GM12878 (cell line): ENCODE results near the gene CCDC187. TPM values are rescaled to one million over a fixed set of nuclear protein-coding genes. Genes with fewer than 3 reads are reported as not detected.

Source experiments
- ATAC-seq: fragments of 200-7000 bp; cut with Tn5 transposase; 3 replicates; pipeline ENCODE4 v1.9.1; 2020; ENCODE audit warnings: mild to moderate bottlenecking, moderate library complexity
- BruUV-seq: library from RNA; stranded (reverse); fragments of 400-500 nt; replicated peaks from 2 replicates; lab custom pipeline; 2021; lab: Mats Ljungman, UMichigan
- CTCF ChIA-PET: fragments of 300-600 bp; sonication (Branson Sonifier 250); formaldehyde crosslinking; extraction: SDS; loops from one replicate; lab custom pipeline; 2021; ENCODE audit warnings: inconsistent platforms; lab: Yijun Ruan, JAX
- POLR2A ChIA-PET: fragments of 350-600 bp; formaldehyde crosslinking; extraction: SDS; loops from one replicate; lab custom pipeline; 2021; ENCODE audit warnings: inconsistent platforms; lab: Charles Lee
- RAD21 ChIA-PET: fragments of 300-600 bp; sonication (Branson Sonifier 250); formaldehyde crosslinking; loops from one replicate; lab custom pipeline; 2023; ENCODE audit warnings: antibody characterized with exemption; ENCODE audit not compliant: unreplicated experiment; lab: Charles Lee
- SMC1A ChIA-PET: fragments of 300-600 bp; sonication (Branson Sonifier 250); formaldehyde crosslinking; loops from one replicate; lab custom pipeline; 2023; ENCODE audit not compliant: unreplicated experiment, uncharacterized antibody; lab: Charles Lee
- DNase-seq: peaks from one replicate; pipeline ENCODE4 v3.0.0-alpha.2; 2011; ENCODE audit warnings: low read depth, low spot score
- FAIRE-seq: peaks from 3 replicates; lab custom pipeline; 2011; peaks lifted over from hg19 to GRCh38; lab: Jason Lieb, UNC
- H2AFZ ChIP-seq: 2 replicates; pipeline ENCODE4 v1.6.0; 2011; ENCODE audit warnings: low read depth, low read length, control low read depth; ENCODE audit not compliant: control insufficient read depth
- H3K27ac ChIP-seq: 2 replicates; pipeline ENCODE4 v1.5.1; 2011; ENCODE audit warnings: control low read depth; ENCODE audit not compliant: control insufficient read depth, insufficient read depth
- H3K27me3 ChIP-seq, 2 experiments: replicated peaks in 1 of 2; 2 replicates each; pipeline versions ENCODE4 v1.6.0 to v1.6.1; 2011; ENCODE audit warnings: low read length in 1 of 2; ENCODE audit not compliant: control insufficient read depth in 2 of 2, insufficient read depth in 2 of 2
- H3K36me3 ChIP-seq, 2 experiments: 2 replicates each; pipeline ENCODE4 v1.5.1; 2011; ENCODE audit warnings: low read length in 1 of 2; ENCODE audit not compliant: control insufficient read depth in 2 of 2, insufficient read depth in 2 of 2
- H3K4me1 ChIP-seq: 2 replicates; pipeline ENCODE4 v1.6.1; 2011; ENCODE audit warnings: mild to moderate bottlenecking, low read length, moderate library complexity, mixed read lengths; ENCODE audit not compliant: control insufficient read depth, insufficient read depth
- H3K4me2 ChIP-seq: 2 replicates; pipeline ENCODE4 v1.6.0; 2011; ENCODE audit warnings: control low read depth; ENCODE audit not compliant: control insufficient read depth, insufficient read depth
- H3K4me3 ChIP-seq: fragments of 200-600 bp; sonication (generic); 2 replicates; pipeline ENCODE4 v1.5.1; 2016
- H3K79me2 ChIP-seq: 2 replicates; pipeline ENCODE4 v1.6.0; 2011; ENCODE audit warnings: low read length; ENCODE audit not compliant: control insufficient read depth, insufficient read depth
- H3K9ac ChIP-seq: 2 replicates; pipeline ENCODE4 v1.8.0; 2011; ENCODE audit warnings: low read length, control low read depth, mixed read lengths; ENCODE audit not compliant: control insufficient read depth, insufficient read depth
- H3K9me3 ChIP-seq: replicated peaks from 3 replicates; pipeline ENCODE4 v1.5.1; 2011; ENCODE audit warnings: mild to moderate bottlenecking, low read length; ENCODE audit not compliant: control insufficient read depth, insufficient read depth
- H4K20me1 ChIP-seq: 2 replicates; pipeline ENCODE4 v1.6.0; 2011; ENCODE audit not compliant: control insufficient read depth, insufficient read depth
- E2F8 ChIP-seq: fragments of 450-650 bp; IDR thresholded peaks from 2 replicates; pipeline ENCODE4 v1.6.1; 2018; ENCODE audit warnings: mild to moderate bottlenecking, low read depth, moderate library complexity; ENCODE audit not compliant: partially characterized antibody
- POLR2AphosphoS2 ChIP-seq: IDR thresholded peaks from 2 replicates; pipeline ENCODE4 v1.6.1; 2011; ENCODE audit warnings: low read depth, mild to moderate bottlenecking, low read length, improper control_type of control experiment, moderate library complexity
- RAD21 ChIP-seq: IDR thresholded peaks from 2 replicates; pipeline ENCODE4 v1.6.1; 2011; ENCODE audit warnings: mild to moderate bottlenecking, low read depth, low read length, moderate library complexity; ENCODE audit not compliant: insufficient read depth
- ZSCAN29 ChIP-seq: fragments of 450-650 bp; IDR thresholded peaks from 2 replicates; pipeline ENCODE4 v1.6.1; 2017; ENCODE audit warnings: mild to moderate bottlenecking, moderate library complexity
- WGBS: methylation state at CpG from one replicate; pipeline ENCODE4 v1.1.6; 2016; ENCODE audit warnings: low lambda C conversion rate; ENCODE audit not compliant: insufficient replicate concordance, insufficient coverage; ENCODE audit errors: missing lambda C conversion rate; 5-methylcytosine and 5-hydroxymethylcytosine counted together
- in situ Hi-C: fragments of 300-500 bp; cut with MboI; formaldehyde crosslinking; loops from 9 replicates; pipeline ENCODE4 v1.14.3; 2018; ENCODE audit warnings: mixed read lengths
- intact Hi-C: fragments of 100-400 bp; cut with micrococcal nuclease; formaldehyde crosslinking; loops from one replicate; pipeline ENCODE4 v1.14.2; 2022; ENCODE audit not compliant: unreplicated experiment
- polyA plus RNA-seq, 11 experiments: library from polyadenylated mRNA; depleted of rRNA in 4 of 11; unstranded in 6 of 11; stranded (reverse) in 5 of 11; fragments of >200 nt; fragmentation: Nextera tagmentation in 4 of 11; fragmentation: Illumina TruSeq in 1 of 11; extraction: Ambion mirVana in 4 of 11; extraction: Trizol in 1 of 11; gene quantifications; 1 replicate in 1 of 11; 2 replicates in 10 of 11; pipeline versions ENCODE4 v1.2.1 to v1.2.3, GENCODE V29; 2011 to 2016; ENCODE audit warnings: inconsistent platforms in 2 of 11, missing spikeins in 2 of 11, low read depth in 1 of 11
- total RNA-seq, 4 experiments: library from RNA; depleted of rRNA in 3 of 4; stranded (reverse); fragments of >200 nt in 3 of 4; fragmentation: Illumina TruSeq in 1 of 4; extraction: Trizol in 1 of 4; gene quantifications; 2 replicates each; pipeline versions ENCODE4 v1.2.1 to v1.2.3, GENCODE V29; 2013 to 2021
- TF ChIP-seq, protein P1 (sequence below), 3 experiments: IDR thresholded peaks in 2 of 3; conservative IDR thresholded peaks in 1 of 3; 2 replicates each; pipeline ENCODE4 v1.5.1; 2011; ENCODE audit warnings: low read depth in 3 of 3, low read length in 3 of 3, mild to moderate bottlenecking in 3 of 3, control low read depth in 2 of 3, moderate library complexity in 2 of 3, inconsistent platforms in 1 of 3, mixed read lengths in 1 of 3; ENCODE audit not compliant: control insufficient read depth in 2 of 3, insufficient read depth in 1 of 3; ENCODE audit errors: extremely low read depth in 1 of 3
- TF ChIP-seq, protein P2 (sequence below): IDR thresholded peaks from 2 replicates; pipeline ENCODE4 v1.6.1; 2012; ENCODE audit warnings: low read depth, low read length, improper control_type of control experiment

Gene CCDC187
- total and polyA plus RNA-seq, 10 of the 15 experiments (the other 5 are each of a cell fraction or from before 2014, with no cell fraction given) = 0.04 to 0.23 (median 0.04) TPM; not detected in 7

DNA sequence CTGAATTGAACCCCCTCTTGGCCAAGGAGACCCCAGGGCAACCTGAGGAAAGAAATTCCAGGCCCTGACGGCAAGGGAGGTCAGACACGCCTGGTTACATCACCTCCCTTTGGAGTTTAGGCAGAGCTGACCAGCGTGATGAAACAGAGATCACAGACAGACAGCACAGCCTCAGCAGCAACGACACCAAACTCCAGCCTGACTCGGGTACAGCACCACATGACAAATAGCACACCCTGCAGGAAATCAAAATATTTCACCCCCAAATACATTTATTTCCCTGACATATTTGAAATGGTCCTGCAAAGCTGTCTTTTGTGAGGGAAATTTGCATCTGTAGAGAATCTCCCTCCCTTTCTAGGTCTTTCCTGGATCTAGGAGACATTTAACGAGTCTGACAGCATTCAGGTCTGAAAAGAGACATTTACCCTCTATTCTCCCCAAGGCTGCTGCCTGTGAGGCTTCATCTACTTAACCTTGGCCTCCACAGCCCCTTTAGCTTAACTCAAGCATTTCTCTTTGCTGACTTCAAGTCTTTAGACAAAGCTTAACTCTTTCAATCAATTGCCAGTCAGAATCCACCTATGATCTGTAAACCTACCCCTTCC, 60.9 kb downstream of the CCDC187 start:
- Histone ChIP-seq H4K20me1 (peaks cover 4% of the 10 kb centered on the region; the same call in 1 of the 2 replicates), H3K36me3 (no peaks in the 10 kb centered on the region; a peak in 1 of 4 replicates), H3K4me2 (peak overlapping the region; percentile 64), H2AFZ (no peak overlapping the region), H3K4me1 (peaks cover 49% of the 10 kb centered on the region), H3K79me2 (peaks cover 63% of the 10 kb centered on the region), H3K27me3 (peaks cover 0 to 1% of the 10 kb centered on the region in 2 experiments; a peak in 2 of 4 replicates), H3K9me3 (no peaks in the 10 kb centered on the region), H3K4me3 (peak overlapping the region; percentile 80), H3K9ac (peak overlapping the region; percentile 4; the same call in 1 of the 2 replicates), H3K27ac (peak overlapping the region; percentile 75)
- SMC1A ChIA-PET = interaction anchor here (1.5 to 1.6 kb wide), 2 partner anchors 16 to 18 kb away, joined by 5 to 9 read pairs; no protein-coding TSS in a partner anchor
- RAD21 ChIA-PET = interaction anchor here (0.8 to 1.5 kb wide), 3 partner anchors 25 to 73 kb away, joined by 3 to 7 read pairs (median 6); no protein-coding TSS in a partner anchor
- intact Hi-C loops = no loop called here
- 69% methylated on average over 6 of the region's 6 CpGs for WGBS
- in situ Hi-C loops = no loop called here
- peak; percentile 35 for FAIRE-seq
- no TSS peak for BruUV-seq
- peak; percentile 11 for DNase-seq
- TF ChIP-seq E2F8 (no peak), ZSCAN29 (no peak), RAD21 (peak; percentile 24; the same call in 1 of the 2 replicates), POLR2AphosphoS2 (no peak)
- TF ChIP-seq, protein P1, sequence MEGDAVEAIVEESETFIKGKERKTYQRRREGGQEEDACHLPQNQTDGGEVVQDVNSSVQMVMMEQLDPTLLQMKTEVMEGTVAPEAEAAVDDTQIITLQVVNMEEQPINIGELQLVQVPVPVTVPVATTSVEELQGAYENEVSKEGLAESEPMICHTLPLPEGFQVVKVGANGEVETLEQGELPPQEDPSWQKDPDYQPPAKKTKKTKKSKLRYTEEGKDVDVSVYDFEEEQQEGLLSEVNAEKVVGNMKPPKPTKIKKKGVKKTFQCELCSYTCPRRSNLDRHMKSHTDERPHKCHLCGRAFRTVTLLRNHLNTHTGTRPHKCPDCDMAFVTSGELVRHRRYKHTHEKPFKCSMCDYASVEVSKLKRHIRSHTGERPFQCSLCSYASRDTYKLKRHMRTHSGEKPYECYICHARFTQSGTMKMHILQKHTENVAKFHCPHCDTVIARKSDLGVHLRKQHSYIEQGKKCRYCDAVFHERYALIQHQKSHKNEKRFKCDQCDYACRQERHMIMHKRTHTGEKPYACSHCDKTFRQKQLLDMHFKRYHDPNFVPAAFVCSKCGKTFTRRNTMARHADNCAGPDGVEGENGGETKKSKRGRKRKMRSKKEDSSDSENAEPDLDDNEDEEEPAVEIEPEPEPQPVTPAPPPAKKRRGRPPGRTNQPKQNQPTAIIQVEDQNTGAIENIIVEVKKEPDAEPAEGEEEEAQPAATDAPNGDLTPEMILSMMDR (IDR thresholded peaks at IDR 0.05 in 2 of 3, conservative IDR thresholded peaks at IDR 0.05 in 1 of 3; ENCODE audit: control insufficient read depth in 2 of 3, extremely low read depth in 1 of 3, insufficient read depth in 1 of 3, low read depth in 3 of 3, low read length in 3 of 3) = peak; percentile 25 to 43 (median 36); a peak in 5 of 6 replicates
- TF ChIP-seq, protein P2, sequence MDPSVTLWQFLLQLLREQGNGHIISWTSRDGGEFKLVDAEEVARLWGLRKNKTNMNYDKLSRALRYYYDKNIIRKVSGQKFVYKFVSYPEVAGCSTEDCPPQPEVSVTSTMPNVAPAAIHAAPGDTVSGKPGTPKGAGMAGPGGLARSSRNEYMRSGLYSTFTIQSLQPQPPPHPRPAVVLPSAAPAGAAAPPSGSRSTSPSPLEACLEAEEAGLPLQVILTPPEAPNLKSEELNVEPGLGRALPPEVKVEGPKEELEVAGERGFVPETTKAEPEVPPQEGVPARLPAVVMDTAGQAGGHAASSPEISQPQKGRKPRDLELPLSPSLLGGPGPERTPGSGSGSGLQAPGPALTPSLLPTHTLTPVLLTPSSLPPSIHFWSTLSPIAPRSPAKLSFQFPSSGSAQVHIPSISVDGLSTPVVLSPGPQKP = no peak
- CTCF ChIA-PET = interaction anchor here (0.7 to 3.2 kb wide), 7 partner anchors 17 to 104 kb away, joined by 3 to 30 read pairs (median 6); no protein-coding TSS in a partner anchor
- POLR2A ChIA-PET = interaction anchor here (0.6 to 0.8 kb wide), 4 partner anchors 18 to 201 kb away, joined by 3 to 4 read pairs (median 3); no protein-coding TSS in a partner anchor
- peak; percentile 47 for ATAC-seq
